Measurements from ENCODE around the gene ANAPC15. TPM values are rescaled to one million over a fixed set of nuclear protein-coding genes. Genes with fewer than 3 reads are reported as not detected.
A peak's percentile ranks its signal among the peaks of the same experiment; 100 is the strongest.

Gene ANAPC15
- total and polyA plus RNA-seq, 9 of the 15 experiments (the other 6 are each of a cell fraction or from before 2014, with no cell fraction given) = 53.0 to 254 (median 75.7) TPM

- TF ChIP-seq, protein P1, sequence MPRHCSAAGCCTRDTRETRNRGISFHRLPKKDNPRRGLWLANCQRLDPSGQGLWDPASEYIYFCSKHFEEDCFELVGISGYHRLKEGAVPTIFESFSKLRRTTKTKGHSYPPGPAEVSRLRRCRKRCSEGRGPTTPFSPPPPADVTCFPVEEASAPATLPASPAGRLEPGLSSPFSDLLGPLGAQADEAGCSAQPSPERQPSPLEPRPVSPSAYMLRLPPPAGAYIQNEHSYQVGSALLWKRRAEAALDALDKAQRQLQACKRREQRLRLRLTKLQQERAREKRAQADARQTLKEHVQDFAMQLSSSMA (CRISPR knock-in tag; IDR thresholded peaks at IDR 0.05) = no peak
- TF ChIP-seq, protein P2, sequence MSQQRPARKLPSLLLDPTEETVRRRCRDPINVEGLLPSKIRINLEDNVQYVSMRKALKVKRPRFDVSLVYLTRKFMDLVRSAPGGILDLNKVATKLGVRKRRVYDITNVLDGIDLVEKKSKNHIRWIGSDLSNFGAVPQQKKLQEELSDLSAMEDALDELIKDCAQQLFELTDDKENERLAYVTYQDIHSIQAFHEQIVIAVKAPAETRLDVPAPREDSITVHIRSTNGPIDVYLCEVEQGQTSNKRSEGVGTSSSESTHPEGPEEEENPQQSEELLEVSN (IDR thresholded peaks at IDR 0.05; ENCODE audit: borderline replicate concordance in 1 of 2, extremely low read depth in 1 of 2, insufficient read depth in 1 of 2, insufficient read length in 1 of 2, low read depth in 1 of 2, low read length in 1 of 2, poor library complexity in 1 of 2, severe bottlenecking in 1 of 2) = peak; percentile 45 to 59
- TF ChIP-seq HNRNPLL (IDR thresholded peaks at IDR 0.05; ENCODE audit: low read depth, low read length, poor library complexity, severe bottlenecking) (peak; percentile 96), ZNF133 (CRISPR knock-in tag; IDR thresholded peaks at IDR 0.05) (no peak), PHTF2 (CRISPR knock-in tag; IDR thresholded peaks at IDR 0.05) (no peak), NR2F6 (CRISPR knock-in tag; IDR thresholded peaks at IDR 0.05) (no peak), LCOR (CRISPR knock-in tag; IDR thresholded peaks at IDR 0.05) (peak; percentile 43; the same call in 1 of the 2 replicates), MCM3 (IDR thresholded peaks at IDR 0.05) (no peak), ZNF830 (CRISPR knock-in tag; IDR thresholded peaks at IDR 0.05) (no peak), MAFF (IDR thresholded peaks at IDR 0.05; ENCODE audit: low read length) (no peak), HNRNPH1 (optimal IDR thresholded peaks at IDR 0.05; ENCODE audit: low read depth, low read length) (no peak), DDX20 (tag; IDR thresholded peaks at IDR 0.05; ENCODE audit: low read depth) (no peak), SRF (CRISPR knock-in tag; IDR thresholded peaks at IDR 0.05) (peak in 1 of 2 experiments; percentile 74; a peak in 1 of 4 replicates), ZNF124 (CRISPR knock-in tag; IDR thresholded peaks at IDR 0.05) (no peak), ARID4B (CRISPR knock-in tag; IDR thresholded peaks at IDR 0.05) (0 out of 2 replicates have a peak, but pooled peaks have one; percentile 51), MCM5 (IDR thresholded peaks at IDR 0.05; ENCODE audit: low read depth) (no peak), KLF6 (CRISPR knock-in tag; IDR thresholded peaks at IDR 0.05; ENCODE audit: borderline replicate concordance) (no peak), SAFB2 (IDR thresholded peaks at IDR 0.05; ENCODE audit: borderline replicate concordance, low read depth, low read length, severe bottlenecking) (no peak), CREM (IDR thresholded peaks at IDR 0.05; ENCODE audit: low read depth) (peak; percentile 97), LEF1 (IDR thresholded peaks at IDR 0.05) (no peak)
- TF ChIP-seq, protein P3, sequence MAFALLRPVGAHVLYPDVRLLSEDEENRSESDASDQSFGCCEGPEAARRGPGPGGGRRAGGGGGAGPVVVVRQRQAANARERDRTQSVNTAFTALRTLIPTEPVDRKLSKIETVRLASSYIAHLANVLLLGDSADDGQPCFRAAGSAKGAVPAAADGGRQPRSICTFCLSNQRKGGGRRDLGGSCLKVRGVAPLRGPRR (CRISPR knock-in tag; IDR thresholded peaks at IDR 0.05) = no peak
Measured at GRCh38 chr11:72080326-72081183, 31.9 kb downstream of the ANAPC15 start, which contains the start of the genes LRRC51 and NUMA1 (continued).
